ENCODE results near the gene OR10H2.
"Not testable (repeated sequence)": the region's sequence is repeated elsewhere in the genome, so short reads cannot be mapped to it uniquely, and the experiment has no call there.

Gene OR10H2, protein sequence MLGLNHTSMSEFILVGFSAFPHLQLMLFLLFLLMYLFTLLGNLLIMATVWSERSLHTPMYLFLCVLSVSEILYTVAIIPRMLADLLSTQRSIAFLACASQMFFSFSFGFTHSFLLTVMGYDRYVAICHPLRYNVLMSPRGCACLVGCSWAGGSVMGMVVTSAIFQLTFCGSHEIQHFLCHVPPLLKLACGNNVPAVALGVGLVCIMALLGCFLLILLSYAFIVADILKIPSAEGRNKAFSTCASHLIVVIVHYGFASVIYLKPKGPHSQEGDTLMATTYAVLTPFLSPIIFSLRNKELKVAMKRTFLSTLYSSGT

GRCh38 chr19:15727724-15728123, at the start of gene OR10H2:
OR10H2 (plus strand) TSS chr19:15728024; CDS start chr19:15728044, 20 bp downstream.
- no peak for DNase-seq

DNA sequence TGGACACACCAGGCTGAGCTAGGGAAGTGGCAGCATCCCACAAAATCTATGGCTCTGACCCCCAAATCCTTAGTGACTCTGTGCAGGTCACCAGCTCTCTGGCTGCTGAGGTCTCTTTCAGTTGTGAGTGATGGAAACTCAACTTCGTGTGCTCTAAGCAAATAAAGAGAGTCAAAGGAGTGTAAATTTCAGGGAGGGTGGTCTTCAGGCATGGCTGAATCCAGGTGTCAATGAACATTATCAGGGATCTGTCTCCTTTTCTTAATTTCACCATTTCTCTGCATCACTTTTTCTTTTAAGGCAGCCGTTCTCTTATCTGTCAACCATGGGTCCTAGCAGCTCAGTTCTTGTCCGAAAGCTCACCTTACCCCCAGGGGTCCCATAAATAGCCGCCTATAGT, 48.7 kb upstream of the OR10H2 start:
- no peak for DNase-seq

- DNase-seq: not testable (repeated sequence)
These were observed 48.0 kb upstream of the OR10H2 start for GRCh38 chr19:15679865-15680264.

- DNase-seq: no peak
These were observed 47.1 kb upstream of the OR10H2 start for GRCh38 chr19:15680478-15681322.

GRCh38 chr19:15683411-15683810, 44.4 kb upstream of the OR10H2 start:
- no peak for DNase-seq

GRCh38 chr19:15684828-15685227, 43.0 kb upstream of the OR10H2 start:
- DNase-seq: no peak

DNA sequence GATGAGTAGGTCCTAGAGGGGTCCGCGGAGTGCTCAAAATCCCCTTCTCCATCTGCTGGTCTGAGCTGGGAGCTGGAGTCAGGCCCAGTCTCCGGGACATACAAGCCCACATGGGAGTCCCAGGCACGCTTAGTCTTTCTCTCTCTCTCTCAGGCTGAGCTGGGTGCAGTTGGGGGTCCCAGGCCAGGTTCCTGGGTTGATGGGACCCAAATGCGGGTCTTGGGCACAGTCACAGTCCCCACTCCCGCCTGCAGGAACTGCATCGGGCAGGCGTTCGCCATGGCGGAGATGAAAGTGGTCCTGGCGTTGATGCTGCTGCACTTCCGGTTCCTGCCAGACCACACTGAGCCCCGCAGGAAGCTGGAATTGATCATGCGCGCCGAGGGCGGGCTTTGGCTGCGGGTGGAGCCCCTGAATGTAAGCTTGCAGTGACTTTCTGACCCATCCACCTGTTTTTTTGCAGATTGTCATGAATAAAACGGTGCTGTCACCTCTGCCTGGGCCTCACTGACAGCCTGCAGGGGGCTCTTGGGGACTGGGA, 31.1 kb upstream of the OR10H2 start:
- DNase-seq: no peak

DNA sequence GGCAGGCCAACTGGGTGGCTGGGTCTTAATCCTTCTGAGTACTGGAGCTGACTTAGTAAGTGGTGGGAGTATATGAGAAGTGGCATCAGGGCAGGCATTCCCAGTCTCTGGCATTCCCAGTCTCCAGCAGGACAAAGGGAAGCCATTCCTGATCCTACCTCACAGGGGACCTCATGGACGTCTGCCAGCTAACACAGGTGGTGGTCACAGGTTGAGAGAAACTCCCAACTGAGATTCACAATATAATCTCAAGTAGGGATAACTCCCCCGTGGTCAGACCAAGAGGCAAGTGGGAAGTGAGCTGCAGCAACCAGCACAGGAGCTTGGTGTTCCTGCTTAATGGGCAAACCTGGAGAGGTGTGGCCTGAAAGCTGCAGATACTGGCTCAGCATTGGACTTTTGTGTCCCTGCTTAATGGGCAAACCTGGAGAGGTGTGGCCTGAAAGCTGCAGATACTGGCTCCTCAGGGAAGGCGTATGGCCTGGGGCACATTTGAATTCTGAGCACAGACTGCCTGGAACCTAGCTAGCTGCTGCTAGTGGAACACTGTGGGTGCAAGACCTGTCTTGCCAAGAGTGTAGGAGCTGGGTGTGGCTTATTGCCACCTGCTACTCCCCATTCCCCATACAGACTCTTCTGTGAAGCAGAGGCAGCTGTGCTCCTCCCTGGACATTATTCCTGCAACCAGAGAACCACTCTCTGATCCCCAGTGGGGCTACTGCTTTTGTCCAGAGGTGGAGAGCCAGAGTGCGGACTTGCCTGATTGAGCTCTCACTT, 25.9 kb upstream of the OR10H2 start:
- no peak for DNase-seq

DNA sequence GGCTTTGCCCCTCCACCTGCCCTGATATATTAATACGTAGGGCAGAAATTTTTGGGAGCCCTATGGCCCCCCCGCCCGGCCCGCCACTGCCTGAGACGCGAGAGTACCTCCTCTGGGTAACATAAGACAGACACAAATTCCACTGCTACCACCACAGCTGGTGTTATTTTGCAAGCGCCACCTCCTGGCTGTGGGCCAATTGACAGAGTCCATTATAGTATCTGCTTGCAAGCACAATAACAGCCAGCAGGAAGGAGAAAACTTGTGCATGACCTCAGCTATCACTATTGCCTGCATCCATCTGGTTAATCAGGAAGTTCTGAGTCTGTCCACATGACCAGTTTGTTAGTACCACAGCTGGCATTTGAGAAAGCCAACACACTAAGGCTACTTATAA, 25.3 kb upstream of the OR10H2 start:
- no peak for DNase-seq

DNA sequence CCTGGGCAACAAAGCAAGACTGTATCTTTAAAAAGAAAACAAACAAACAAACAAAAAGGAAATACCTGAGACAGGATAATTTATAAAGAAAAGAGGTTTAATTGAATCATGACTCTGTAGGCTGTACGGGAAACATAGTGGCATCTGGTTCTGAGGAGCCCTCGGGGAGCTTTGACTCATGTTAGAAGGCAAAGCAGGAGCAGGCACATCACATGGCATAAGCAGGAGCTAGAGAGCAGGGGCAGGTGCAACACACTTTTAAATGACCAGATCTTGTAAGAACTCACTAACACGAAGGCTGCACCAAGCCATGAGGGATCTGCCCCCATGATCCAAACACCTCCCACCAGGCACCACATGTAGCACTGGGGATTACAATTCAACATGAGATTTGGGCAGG, 13.2 kb upstream of the OR10H2 start:
- no peak for DNase-seq

GRCh38 chr19:15715642-15716041, 12.2 kb upstream of the OR10H2 start:
- no peak for DNase-seq

GRCh38 chr19:15717809-15718208, 10.0 kb upstream of the OR10H2 start:
- DNase-seq: no peak

DNA sequence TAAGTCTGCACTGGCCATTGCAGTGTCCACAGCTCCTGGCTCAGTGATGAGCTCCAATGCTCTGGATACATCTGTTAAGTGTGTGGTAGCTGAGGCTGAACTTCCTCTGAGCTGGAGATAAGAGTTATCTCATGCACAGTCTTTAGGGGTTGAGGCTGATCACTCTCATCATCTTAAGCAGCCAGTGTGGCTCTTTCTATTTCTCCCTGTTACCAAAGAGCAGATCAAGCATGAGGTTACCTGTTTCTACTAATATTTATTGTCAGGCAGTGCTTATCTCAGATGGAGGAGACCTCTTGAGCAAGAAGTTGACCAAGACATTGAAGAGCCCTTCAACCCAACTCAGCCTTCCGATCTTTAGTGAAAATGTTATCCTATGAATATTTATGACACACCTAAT, 6.6 kb upstream of the OR10H2 start:
- DNase-seq: no peak

- no peak for DNase-seq
These were observed 4.9 kb upstream of the OR10H2 start for GRCh38 chr19:15722956-15723355.

DNA sequence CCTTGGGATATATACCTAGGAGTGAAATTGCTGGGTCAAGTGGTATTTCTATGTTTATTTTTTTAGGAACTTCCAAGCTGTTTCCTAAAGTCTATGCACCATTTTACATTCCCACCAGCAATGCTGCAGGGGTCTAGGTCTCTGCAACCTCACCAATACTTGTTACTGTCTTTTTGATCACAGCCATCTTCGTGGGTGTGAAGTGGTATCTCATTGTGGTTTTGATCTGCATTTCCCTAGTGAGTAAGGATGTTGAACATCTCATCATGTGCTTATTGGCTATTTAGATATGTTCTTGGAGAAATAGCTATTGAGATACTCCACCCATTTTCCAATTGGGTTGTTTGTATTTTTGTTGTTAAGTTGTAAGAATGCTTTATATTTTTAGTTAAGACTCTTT, 2.7 kb downstream of the OR10H2 start:
- DNase-seq: no peak

GRCh38 chr19:15732388-15732787, 4.6 kb downstream of the OR10H2 start:
- DNase-seq: no peak

GRCh38 chr19:15733895-15734294, 6.1 kb downstream of the OR10H2 start:
- DNase-seq: no peak

DNA sequence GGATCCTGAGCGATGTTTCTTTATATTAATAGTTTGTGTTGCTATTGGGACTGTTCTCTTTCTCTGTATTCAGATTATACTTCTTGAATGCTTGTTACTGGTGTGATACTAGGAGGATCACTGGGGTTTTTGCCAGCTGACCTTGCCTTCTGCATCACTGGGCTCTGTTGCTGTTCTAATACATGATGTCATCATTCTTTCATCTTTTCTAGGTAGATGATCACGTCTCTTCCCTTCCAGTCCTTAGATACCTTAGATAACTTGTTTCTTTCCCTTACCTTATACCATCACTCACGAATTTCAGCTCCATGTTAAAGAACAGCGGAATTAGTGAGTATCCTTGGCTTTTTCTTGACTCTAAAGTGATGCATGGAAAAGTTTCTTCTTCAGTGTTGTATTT, 9.9 kb downstream of the OR10H2 start, which contains the start of gene OR10H3:
OR10H3 (plus strand) TSS at position 264 of the 400 bp plus-strand sequence. CDS start 3,408 bp downstream, outside the sequence.
- no peak for DNase-seq

DNA sequence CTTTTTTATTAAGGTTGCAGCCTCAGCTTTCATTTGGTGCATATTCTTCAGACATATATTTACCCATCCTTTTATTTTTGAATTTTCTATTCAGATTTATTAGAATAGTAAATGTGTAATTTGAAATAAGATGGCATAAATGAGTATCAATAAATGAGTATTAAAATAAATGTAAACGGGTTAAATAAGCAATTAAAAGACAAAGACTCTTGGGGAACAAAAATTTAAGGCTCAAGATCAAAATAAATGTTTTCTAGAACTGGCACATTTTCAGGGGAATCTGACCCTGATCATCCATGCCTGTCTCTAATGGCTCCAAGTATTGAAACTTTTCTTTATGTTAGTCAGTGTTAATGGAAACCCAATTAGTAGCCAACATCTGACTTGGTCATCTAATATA, 13.0 kb downstream of the OR10H2 start:
- no peak for DNase-seq

- no peak for DNase-seq
These were observed 20.4 kb downstream of the OR10H2 start for GRCh38 chr19:15748239-15748638.

DNA sequence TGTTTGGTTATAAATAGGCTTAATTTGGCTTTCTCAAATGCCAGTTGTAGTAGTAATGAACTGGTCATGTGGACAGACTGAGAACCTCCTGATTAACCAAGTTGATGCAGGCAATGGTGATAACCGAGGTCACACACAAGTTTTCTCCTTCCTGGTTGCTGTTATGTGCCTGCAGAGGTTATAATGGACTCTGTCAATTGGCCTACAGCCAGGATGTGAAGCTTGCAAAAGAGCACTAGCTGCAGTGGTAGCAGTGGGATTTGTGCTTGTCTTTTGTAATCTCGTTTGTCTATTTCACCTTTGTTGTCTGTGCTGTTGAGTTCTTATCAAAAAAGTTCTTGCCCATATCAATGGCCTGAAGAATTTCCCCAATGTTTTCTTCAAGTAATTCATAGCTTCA, 30.6 kb downstream of the OR10H2 start:
- no peak for DNase-seq

DNA sequence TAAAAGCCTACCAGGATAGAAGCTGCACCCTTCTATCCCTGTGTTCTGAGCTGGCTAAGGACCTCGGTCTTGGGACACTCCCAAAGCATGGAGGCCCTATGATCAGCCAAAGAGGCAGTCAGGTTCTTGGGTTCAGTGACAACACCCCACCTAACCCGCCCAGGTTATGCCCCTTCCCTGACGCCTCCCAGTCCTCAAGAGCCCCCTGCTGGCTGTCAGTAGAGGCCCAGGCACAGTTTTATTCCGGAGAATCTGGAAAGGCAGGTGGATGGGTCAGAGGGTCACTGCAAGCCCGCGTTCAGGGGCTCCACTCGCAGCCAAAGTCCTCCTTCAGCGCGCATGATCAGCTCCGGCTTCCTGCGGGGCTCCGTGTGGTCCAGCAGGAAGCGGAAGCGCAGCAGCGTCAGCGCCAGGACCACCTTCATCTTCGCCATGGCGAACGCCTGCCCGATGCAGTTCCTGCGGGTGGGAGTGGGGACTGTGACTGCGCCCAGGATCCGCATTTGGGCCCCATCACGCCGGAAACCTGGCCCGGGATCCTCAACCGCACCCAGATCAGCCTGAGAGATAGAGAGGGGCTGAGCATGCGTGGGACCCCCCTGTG, 32.2 kb downstream of the OR10H2 start:
- DNase-seq: no peak

DNA sequence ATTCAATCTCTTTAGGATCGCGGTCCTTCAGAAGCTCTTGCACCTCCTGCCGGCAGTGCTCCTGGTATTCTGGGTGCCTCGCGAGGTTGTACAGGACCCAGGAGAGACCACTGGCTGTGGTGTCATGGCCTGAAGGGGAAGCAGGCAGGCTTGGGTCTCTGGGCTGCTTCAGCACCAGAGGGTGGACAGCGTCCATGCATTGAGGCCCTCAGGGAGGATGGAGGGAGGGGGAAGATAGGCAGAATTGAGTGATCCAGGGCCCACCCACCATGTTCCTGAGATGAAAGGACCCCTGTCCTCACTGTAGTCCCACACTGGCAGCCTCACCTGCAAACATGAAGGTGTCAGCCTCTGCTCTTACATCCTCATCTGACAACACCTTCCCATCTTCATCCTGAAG, 41.8 kb downstream of the OR10H2 start:
- DNase-seq: no peak
